Measurements from ENCODE around the gene PKP3.

PKP3 gene

DNA sequence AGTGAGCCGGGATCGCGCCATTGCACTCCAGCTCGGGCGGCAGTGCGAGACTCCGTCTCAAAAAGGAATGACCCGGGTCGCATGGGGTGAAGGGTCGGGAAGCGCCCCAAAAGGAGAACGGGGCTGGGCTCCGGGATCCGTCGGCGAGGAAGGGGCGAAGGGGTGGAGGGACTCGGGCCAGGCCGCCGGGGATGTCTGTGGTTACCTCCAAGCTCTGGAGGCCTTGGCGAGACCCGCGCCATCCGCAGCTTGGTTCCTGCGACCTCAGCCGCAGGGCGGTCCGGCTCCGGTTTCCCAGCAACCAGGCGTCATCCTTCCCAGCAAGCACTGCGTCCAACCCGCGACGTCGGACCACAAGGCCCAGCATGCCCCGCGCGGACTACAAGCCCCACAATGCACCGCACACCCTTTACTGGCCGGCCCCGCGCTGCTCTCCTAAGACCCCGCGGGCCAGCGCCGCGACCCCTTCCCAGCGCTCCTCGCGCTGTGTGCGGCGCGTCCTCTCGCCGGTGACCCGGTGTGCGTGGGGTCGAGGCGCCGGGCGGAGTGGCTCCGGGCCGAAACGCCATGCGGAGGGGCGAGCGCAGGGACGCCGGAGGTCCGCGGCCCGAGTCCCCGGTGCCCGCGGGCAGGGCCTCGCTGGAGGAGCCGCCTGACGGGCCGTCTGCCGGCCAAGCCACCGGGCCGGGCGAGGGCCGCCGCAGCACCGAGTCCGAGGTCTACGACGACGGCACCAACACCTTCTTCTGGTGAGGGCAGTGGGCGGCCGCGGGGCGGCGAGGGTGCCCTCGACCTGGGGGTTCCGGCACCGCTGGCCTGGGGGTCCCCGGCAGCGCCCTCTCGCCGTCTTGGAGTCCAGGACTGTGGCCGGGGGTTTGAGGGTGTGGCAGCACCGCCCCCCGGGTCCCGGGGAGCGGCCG lies 56.1 kb downstream of the PKP3 start, which contains the start of gene PTDSS2:
Gene PTDSS2 (plus strand): TSS at position 391 of the 920 bp plus-strand sequence. CDS start 177 bp downstream, at position 568.
- H3K27ac ChIP-seq: peak within 1 kb of the TSS; percentile 85
- TF ChIP-seq, protein P1, sequence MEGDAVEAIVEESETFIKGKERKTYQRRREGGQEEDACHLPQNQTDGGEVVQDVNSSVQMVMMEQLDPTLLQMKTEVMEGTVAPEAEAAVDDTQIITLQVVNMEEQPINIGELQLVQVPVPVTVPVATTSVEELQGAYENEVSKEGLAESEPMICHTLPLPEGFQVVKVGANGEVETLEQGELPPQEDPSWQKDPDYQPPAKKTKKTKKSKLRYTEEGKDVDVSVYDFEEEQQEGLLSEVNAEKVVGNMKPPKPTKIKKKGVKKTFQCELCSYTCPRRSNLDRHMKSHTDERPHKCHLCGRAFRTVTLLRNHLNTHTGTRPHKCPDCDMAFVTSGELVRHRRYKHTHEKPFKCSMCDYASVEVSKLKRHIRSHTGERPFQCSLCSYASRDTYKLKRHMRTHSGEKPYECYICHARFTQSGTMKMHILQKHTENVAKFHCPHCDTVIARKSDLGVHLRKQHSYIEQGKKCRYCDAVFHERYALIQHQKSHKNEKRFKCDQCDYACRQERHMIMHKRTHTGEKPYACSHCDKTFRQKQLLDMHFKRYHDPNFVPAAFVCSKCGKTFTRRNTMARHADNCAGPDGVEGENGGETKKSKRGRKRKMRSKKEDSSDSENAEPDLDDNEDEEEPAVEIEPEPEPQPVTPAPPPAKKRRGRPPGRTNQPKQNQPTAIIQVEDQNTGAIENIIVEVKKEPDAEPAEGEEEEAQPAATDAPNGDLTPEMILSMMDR (conservative IDR thresholded peaks at IDR 0.05): no peak

DNA sequence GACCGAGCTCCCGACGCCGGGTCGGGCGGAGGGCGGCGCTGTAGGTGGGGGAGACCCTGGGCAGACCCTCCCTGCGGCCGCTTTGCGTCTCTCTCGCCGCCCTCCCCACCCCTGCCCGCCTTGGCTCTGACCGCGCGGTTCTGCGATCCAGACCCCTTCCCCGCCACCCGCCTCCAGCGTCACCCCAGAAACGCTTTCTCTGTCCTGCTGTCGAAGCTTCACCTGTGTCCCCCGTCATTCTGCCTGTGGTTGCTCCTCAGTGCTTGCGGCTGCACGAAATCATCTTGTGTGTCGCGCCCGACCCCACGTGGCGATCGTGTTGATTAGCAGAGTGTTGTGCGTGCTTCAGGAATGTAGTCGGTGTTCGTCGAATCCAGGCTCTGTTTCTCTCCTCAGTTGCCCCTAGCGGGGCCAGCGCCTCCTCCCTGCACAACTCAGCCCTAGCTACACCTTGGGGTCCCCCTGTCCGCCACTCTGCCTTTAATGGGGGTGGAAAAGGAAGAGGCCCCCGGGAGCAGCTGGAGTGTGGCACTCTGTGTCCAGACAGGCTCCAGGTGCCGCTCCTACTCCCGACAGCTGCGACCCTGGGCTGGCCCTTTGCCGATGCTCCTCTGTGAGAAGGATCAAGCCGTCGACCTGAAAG lies 56.9 kb downstream of the PKP3 start:
- TF ChIP-seq, protein P1 (conservative IDR thresholded peaks at IDR 0.05): peak; percentile 68
- H3K27ac ChIP-seq: peak overlapping the region; percentile 85

DNA sequence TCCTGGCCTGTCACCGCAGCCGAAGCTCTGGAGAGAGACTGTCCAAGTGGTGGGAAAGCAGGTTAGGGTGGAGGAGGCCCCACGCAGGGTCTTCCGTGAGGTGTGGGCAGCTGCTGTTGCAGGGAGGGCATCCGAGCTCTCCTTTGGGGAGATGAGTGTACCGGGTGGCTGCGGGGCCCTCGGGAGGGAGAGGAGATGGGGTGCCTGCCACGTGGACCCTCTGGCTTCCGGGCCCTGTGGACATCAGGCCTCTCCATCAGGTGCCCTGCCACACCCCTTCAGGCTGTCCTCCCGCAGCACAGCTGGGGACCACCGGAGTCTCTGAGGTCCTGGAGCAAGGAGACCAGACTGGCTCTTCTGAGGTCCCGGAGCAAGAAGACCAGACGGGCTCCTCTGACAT lies 57.7 kb downstream of the PKP3 start:
- TF ChIP-seq, protein P1 (conservative IDR thresholded peaks at IDR 0.05): no peak
- H3K27ac ChIP-seq: peak overlapping the region; percentile 85; the same call in 1 of the 2 replicates

DNA sequence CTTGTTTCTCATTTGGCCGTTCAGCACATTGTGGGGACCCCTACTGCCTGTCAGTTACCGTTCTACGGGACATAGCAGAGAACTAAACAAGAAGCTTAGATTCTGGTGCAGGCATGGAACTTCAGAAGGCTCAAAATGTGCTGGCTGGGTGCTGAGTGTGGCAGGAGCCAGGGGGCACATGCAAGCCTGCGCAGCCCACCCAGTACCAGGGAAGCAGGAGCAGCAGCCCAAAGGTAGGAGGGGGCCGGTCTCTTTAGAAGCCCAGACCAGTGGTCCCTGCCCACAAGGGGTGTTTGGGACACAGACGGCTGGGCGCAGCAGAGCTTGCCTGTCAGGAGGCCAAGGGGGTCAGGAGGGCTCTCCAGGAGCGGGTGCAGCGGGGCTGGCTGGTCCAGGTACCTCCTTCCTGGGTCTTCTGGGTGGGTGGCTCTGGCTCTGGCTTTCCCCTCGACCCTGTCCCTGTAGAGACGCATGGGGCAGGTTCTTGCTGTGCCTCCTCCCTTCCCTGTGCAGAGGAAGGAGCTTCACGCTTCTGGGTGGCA lies 58.3 kb downstream of the PKP3 start:
- H3K27ac ChIP-seq: no peak overlapping the region; the same call in 1 of the 2 replicates
- TF ChIP-seq, protein P1 (conservative IDR thresholded peaks at IDR 0.05): no peak

- TF ChIP-seq, protein P1 (conservative IDR thresholded peaks at IDR 0.05): no peak
Observed at GRCh38 chr11:452916-453527, 59.0 kb downstream of the PKP3 start.

GRCh38 chr11:453564-453963 lies 59.6 kb downstream of the PKP3 start:
- no peak overlapping the region for H3K27ac ChIP-seq
- TF ChIP-seq, protein P1 (conservative IDR thresholded peaks at IDR 0.05): no peak

More at GRCh38 chr11:452916-453527, 59.0 kb downstream of the PKP3 start:
- H3K27ac ChIP-seq: no peak overlapping the region

All from VCaP (cell line).